Measurements from ENCODE around the gene PRSS53. TPM values are rescaled to one million over a fixed set of nuclear protein-coding genes. Genes with fewer than 3 reads are reported as not detected.

The PRSS53 gene
- total and polyA plus RNA-seq, 10 of the 15 experiments (the other 5 are each of a cell fraction or from before 2014, with no cell fraction given) = 0.35 to 3.4 (median 0.88) TPM; not detected in 2

DNA sequence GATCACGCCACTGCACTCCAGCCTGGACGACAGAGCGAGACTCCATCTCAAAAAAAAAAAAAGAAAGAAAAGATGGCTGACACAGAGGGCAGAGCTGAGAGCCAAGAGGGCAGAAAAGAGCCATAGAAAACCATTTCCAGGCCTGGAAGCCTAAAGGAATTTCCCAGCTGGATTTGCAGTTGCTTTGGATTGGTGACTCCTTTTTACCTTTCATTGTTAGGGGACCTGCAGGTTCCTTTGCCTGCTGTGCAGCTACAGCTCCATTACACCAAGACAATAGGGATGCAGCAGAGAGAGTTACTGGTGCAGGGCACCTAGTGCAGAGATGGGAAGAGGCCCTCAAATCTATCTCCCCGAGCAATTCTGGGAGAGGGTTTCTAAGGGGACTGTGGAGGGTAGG lies 33.1 kb downstream of the PRSS53 start:
- Histone ChIP-seq H3K27me3 (replicated peaks in 1 of 2; ENCODE audit: control insufficient read depth in 2 of 2, insufficient read depth in 2 of 2, low read length in 1 of 2) (no peaks in the 10 kb centered on the region), H3K9ac (ENCODE audit: control insufficient read depth, insufficient read depth, low read length) (no peak overlapping the region), H3K27ac (ENCODE audit: control insufficient read depth, insufficient read depth) (no peak overlapping the region), H3K4me1 (ENCODE audit: control insufficient read depth, insufficient read depth, low read length) (no peaks in the 10 kb centered on the region), H4K20me1 (ENCODE audit: control insufficient read depth, insufficient read depth) (no peaks in the 10 kb centered on the region), H3K36me3 (ENCODE audit: control insufficient read depth in 2 of 2, insufficient read depth in 2 of 2, low read length in 1 of 2) (no peaks in the 10 kb centered on the region), H3K79me2 (ENCODE audit: control insufficient read depth, insufficient read depth, low read length) (no peaks in the 10 kb centered on the region), H3K4me2 (ENCODE audit: control insufficient read depth, insufficient read depth) (no peak overlapping the region), H2AFZ (ENCODE audit: control insufficient read depth, low read depth, low read length) (no peak overlapping the region), H3K9me3 (replicated peaks; ENCODE audit: control insufficient read depth, insufficient read depth, low read length) (no peaks in the 10 kb centered on the region), H3K4me3 (no peak overlapping the region)
- FAIRE-seq = no peak
- ChIA-PET POLR2A (interaction anchor here (0.6 to 0.7 kb wide), 3 partner anchors 13 to 132 kb away, joined by 3 read pairs; partner anchors contain the start of gene FBXL19), CTCF (interaction anchor here (0.6 kb wide), 2 partner anchors 9 to 401 kb away, joined by 3 to 4 read pairs; no protein-coding TSS in a partner anchor), SMC1A (ENCODE audit: uncharacterized antibody, unreplicated experiment) (interaction anchor here (1.5 kb wide), 1 partner anchor 86 kb away, joined by 3 read pairs; no protein-coding TSS in a partner anchor), RAD21 (ENCODE audit: unreplicated experiment) (no interaction called here)
- DNase-seq (ENCODE audit: low read depth, low spot score) = no peak
- intact Hi-C loops (cut with micrococcal nuclease; ENCODE audit: unreplicated experiment) (no loop called here), in situ Hi-C loops (cut with MboI) (no loop called here)
- 85% methylated on average over 1 of the region's 4 CpGs for WGBS (ENCODE audit: insufficient coverage, insufficient replicate concordance, low lambda C conversion rate, missing lambda C conversion rate)
- ATAC-seq = no peak
- no TSS peak for BruUV-seq (replicated peaks)
- TF ChIP-seq POLR2AphosphoS2 (IDR thresholded peaks at IDR 0.05; ENCODE audit: low read depth, low read length) = no peak
- TF ChIP-seq SIX5 (IDR thresholded peaks at IDR 0.05; ENCODE audit: low read depth, low read length, severe bottlenecking) = no peak
- no peak for TF ChIP-seq CREM (IDR thresholded peaks at IDR 0.05; ENCODE audit: low read depth)
- no peak for TF ChIP-seq TCF12 (IDR thresholded peaks at IDR 0.05; ENCODE audit: low read depth, low read length)
- no peak for TF ChIP-seq E2F8 (IDR thresholded peaks at IDR 0.05; ENCODE audit: low read depth, partially characterized antibody)
- TF ChIP-seq SPI1 (IDR thresholded peaks at IDR 0.05; ENCODE audit: borderline replicate concordance, insufficient read depth, low read depth, low read length) = no peak
- no peak for TF ChIP-seq TAF1 (IDR thresholded peaks at IDR 0.05; ENCODE audit: borderline replicate concordance, low read depth, low read length)
- no peak for TF ChIP-seq GATAD2B (conservative IDR thresholded peaks at IDR 0.05; ENCODE audit: low read depth)
- no peak for TF ChIP-seq HDGF (IDR thresholded peaks at IDR 0.05)
- no peak for TF ChIP-seq ZBTB4 (CRISPR knock-in tag; IDR thresholded peaks at IDR 0.05)
- no peak for TF ChIP-seq ZNF622 (IDR thresholded peaks at IDR 0.05)
- TF ChIP-seq POLR2AphosphoS5 (IDR thresholded peaks at IDR 0.05; ENCODE audit: low read length) = no peak
- TF ChIP-seq USF2 (IDR thresholded peaks at IDR 0.05; ENCODE audit: borderline replicate concordance, low read depth, low read length) = no peak

Measured in GM12878 (cell line).